ENCODE data around the gene CSF3R. TPM values are rescaled to one million over a fixed set of nuclear protein-coding genes. Genes with fewer than 3 reads are reported as not detected.
"Not testable (repeated sequence)": the region's sequence is repeated elsewhere in the genome, so short reads cannot be mapped to it uniquely, and the experiment has no call there.

CSF3R gene
- total RNA-seq, 2 donors from 2014 or later: 5.2 TPM; not detected in 1

GRCh38 chr1:36502616-36503015 is 19.9 kb upstream of the CSF3R start:
- Histone ChIP-seq H3K9me3 (no peaks in the 10 kb centered on the region), H3K4me3 (no peak overlapping the region), H3K4me1 (no peaks in the 10 kb centered on the region), H3K27me3 (no peaks in the 10 kb centered on the region), H3K36me3 (replicated peaks in 1 of 2; ENCODE audit: insufficient read depth in 1 of 2, low read depth in 2 of 2) (no peaks in the 10 kb centered on the region), H3K27ac (no peak overlapping the region)
- intact Hi-C loops (cut with DNase I): no loop called here
- DNase-seq (no peak), ATAC-seq (no peak)
- TF ChIP-seq POLR2A (IDR thresholded peaks at IDR 0.05): no peak
- TF ChIP-seq, protein P1, sequence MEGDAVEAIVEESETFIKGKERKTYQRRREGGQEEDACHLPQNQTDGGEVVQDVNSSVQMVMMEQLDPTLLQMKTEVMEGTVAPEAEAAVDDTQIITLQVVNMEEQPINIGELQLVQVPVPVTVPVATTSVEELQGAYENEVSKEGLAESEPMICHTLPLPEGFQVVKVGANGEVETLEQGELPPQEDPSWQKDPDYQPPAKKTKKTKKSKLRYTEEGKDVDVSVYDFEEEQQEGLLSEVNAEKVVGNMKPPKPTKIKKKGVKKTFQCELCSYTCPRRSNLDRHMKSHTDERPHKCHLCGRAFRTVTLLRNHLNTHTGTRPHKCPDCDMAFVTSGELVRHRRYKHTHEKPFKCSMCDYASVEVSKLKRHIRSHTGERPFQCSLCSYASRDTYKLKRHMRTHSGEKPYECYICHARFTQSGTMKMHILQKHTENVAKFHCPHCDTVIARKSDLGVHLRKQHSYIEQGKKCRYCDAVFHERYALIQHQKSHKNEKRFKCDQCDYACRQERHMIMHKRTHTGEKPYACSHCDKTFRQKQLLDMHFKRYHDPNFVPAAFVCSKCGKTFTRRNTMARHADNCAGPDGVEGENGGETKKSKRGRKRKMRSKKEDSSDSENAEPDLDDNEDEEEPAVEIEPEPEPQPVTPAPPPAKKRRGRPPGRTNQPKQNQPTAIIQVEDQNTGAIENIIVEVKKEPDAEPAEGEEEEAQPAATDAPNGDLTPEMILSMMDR (IDR thresholded peaks at IDR 0.05): no peak
- 63 to 80% methylated on average over 2 of the region's 2 CpGs for WGBS, 2 donors

- intact Hi-C loops (cut with DNase I); H3K4me3 ChIP-seq; H3K27ac ChIP-seq; H3K27me3 ChIP-seq; H3K36me3 ChIP-seq (replicated peaks in 1 of 2; ENCODE audit: insufficient read depth in 1 of 2, low read depth in 2 of 2); H3K9me3 ChIP-seq; H3K4me1 ChIP-seq; ATAC-seq; DNase-seq: not testable (repeated sequence)
- WGBS, 2 donors: 72 to 82% methylated on average over 4 of the region's 4 CpGs
Observed at GRCh38 chr1:36501911-36502310, 19.2 kb upstream of the CSF3R start.

GRCh38 chr1:36497207-36497606 is 14.5 kb upstream of the CSF3R start:
- ATAC-seq (no peak), DNase-seq (no peak)
- WGBS, 2 donors: 69 to 72% methylated on average over 2 of the region's 2 CpGs
- H3K4me1 ChIP-seq: no peaks in the 10 kb centered on the region
- no peaks in the 10 kb centered on the region for H3K27me3 ChIP-seq
- H3K9me3 ChIP-seq: no peaks in the 10 kb centered on the region
- H3K4me3 ChIP-seq: no peak overlapping the region
- no peak overlapping the region for H3K27ac ChIP-seq
- H3K36me3 ChIP-seq (replicated peaks in 1 of 2; ENCODE audit: insufficient read depth in 1 of 2, low read depth in 2 of 2): no peaks in the 10 kb centered on the region
- intact Hi-C loops (cut with DNase I): no loop called here
- TF ChIP-seq POLR2A (IDR thresholded peaks at IDR 0.05): no peak
- TF ChIP-seq, protein P1 (IDR thresholded peaks at IDR 0.05): no peak

DNA sequence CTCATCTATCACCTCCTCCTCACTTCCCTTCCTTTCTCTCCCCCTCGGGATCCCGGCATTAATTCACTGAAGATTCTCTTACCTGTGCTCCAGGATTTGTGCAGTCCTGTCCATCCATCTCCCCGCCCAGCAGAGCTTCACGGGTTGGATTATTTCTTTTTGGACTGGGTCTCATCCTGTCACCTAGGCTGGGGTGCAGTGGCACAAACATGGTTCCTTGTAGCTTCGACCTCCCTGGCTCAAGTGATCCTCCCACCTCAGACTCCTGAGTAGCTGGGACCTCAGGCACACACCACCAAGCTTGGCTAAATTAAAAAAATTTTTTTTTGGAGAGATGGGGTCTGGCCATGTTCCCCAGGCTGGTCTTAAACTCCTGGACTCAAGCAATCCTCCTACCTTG is 12.3 kb upstream of the CSF3R start:
- intact Hi-C loops (cut with DNase I): no loop called here
- 66 to 81% methylated on average over 5 of the region's 5 CpGs for WGBS, 2 donors
- Histone ChIP-seq H3K27me3 (no peaks in the 10 kb centered on the region), H3K27ac (no peak overlapping the region), H3K36me3 (replicated peaks in 1 of 2; ENCODE audit: insufficient read depth in 1 of 2, low read depth in 2 of 2) (no peaks in the 10 kb centered on the region), H3K4me3 (no peak overlapping the region), H3K4me1 (no peaks in the 10 kb centered on the region), H3K9me3 (no peaks in the 10 kb centered on the region)
- DNase-seq: no peak
- TF ChIP-seq, protein P1 (IDR thresholded peaks at IDR 0.05): no peak
- TF ChIP-seq POLR2A (IDR thresholded peaks at IDR 0.05): no peak
- ATAC-seq: no peak

- no peak for DNase-seq
- WGBS, 2 donors: 76 to 82% methylated on average over 9 of the region's 9 CpGs
- H3K36me3 ChIP-seq (replicated peaks in 1 of 2; ENCODE audit: insufficient read depth in 1 of 2, low read depth in 2 of 2): no peaks in the 10 kb centered on the region
- intact Hi-C loops (cut with DNase I): no loop called here
- H3K27me3 ChIP-seq: no peaks in the 10 kb centered on the region
- no peaks in the 10 kb centered on the region for H3K4me1 ChIP-seq
- ATAC-seq: no peak
- no peak overlapping the region for H3K27ac ChIP-seq
- TF ChIP-seq, protein P1 (IDR thresholded peaks at IDR 0.05): no peak
- TF ChIP-seq POLR2A (IDR thresholded peaks at IDR 0.05): no peak
- no peak overlapping the region for H3K4me3 ChIP-seq
- no peaks in the 10 kb centered on the region for H3K9me3 ChIP-seq
Observed at GRCh38 chr1:36493524-36493923, 10.8 kb upstream of the CSF3R start.
